Middle frontal gyrus (tissue), 1 donor: ENCODE measurements around the gene HSF4.
A peak's percentile ranks its signal among the peaks of the same experiment; 100 is the strongest.

Experiments used
- DNase-seq: peaks from one replicate; pipeline ENCODE4 v3.0.0-alpha.2; 2015; ENCODE audit warnings: low spot score; ENCODE audit errors: extremely low spot score

The HSF4 gene

DNA sequence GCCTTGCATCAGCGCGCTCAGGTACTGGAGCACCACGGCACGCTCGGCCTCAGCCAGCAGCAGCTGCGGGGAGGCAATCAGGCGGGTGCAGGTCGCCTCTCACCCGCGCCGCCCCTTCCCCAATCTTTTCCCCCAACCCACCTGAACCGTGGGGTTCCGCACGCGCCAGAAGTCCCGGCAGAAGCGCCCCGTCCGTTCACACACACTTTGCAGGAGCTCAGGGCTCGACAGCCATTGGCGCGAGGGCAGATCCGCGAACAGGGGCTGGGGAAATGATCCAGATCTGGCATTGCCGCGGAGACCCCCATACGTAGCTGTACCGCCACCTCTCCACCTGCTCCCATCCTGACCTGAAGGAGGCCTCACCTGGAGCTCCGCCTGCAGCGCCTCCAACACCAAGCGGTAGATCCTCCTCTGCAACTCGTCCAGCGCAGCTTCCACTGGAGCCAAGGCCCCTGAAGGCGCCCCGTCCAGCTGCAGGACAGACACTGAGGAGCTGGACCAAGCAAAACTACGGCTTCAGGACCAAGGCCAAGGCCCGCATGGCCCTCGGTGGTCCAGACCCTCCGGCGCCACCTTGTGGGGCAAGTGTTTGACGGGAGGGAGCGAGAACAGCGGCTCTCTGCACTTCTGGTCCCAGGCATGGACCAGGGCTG is 20.6 kb downstream of the HSF4 start:
- no peak for DNase-seq

DNA sequence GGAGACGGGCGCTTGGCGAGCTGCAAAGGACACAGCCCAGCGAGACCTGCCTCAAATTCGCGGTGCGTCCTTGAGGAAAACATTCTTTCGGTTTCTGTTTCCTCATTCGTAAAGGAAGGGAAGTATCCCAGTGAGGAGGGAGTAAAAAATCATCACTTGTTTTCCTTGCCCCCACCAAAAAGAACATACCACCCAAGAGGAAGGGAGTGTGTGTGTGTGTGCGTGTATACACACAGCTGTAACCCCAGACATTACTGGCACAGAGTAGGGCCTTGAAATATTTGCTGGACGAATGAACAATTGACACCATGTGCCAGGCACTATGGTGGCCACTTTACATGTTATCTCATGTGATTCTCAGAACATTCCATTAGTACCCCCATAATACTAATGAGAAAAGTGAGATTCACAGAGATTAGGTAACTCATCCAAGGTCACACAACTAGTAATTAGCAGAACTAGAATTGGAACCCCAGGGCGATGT is 21.1 kb downstream of the HSF4 start:
- no peak for DNase-seq

DNA sequence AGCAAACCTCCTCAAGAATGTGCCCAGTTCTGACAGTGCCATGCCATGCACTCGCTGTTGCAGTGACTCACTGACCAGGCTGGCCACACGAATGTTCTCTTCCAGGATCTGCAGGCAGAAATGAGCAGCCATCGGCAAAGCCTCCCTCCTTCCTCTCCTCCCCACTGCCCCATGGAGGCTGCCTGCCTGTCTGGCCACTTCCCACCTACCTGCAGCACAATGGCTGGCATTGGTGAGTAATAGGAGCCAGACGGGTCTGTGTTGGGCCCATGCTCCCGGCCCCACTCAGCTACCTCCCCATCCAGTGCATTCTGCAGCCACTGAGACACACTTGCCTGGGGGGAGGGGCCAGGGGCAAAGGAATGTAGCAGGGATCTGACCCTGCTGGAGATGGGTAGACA is 22.0 kb downstream of the HSF4 start:
- DNase-seq, result no peak

DNA sequence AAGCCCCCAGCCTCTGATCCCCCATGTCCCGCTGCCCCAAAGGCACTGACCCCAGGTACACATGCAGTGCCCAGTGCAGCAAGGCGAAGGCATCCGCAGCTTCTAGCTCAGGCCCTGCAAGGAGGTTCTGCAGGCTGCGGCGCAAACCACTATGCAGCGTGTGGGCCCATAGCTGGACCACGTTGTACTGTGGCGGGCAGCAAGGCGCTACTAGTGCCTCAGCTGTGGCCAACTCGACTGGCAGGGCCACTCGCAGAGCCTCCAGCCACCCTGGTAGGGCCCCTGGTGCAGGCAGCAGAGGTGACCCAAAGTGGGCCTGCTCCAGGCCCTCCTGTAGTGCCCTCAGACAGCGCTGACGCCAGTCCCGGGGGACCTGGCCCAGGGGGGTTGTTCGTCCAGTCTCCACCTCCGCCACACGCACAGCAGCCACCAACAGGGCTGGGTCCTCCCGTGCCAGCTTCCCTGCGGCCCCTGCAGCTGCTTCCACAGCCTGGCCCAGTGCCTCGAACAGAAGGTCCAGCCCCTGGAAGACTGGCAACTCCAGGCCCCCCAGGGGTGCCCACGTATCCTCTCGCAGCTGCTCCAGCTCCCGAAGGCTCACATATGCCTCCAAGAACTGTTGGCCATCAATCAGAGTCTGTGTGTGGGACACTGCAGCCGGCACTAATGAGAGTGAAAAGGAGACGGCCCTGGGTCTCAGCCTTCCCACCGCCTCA is 22.8 kb downstream of the HSF4 start:
- no peak for DNase-seq

DNA sequence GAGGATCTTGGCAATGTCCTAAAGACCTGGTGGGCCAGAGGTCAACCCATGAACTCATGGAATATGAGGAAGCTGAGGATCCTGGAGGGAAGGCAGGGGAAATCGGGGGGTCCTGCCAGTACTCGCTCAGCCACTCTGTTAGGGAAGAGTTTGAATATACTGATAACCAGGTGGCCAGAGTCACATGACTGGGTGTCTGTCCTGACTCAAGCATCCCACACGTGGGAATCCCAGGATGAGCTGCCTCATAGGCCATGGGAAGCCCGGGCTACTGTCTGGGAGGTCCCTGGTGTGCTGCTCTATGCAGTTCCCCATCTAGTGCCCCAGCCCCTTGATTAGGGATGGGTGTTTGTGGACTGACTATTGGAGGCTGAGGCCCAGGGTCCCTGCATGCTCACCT is 23.8 kb downstream of the HSF4 start:
- DNase-seq, result no peak

DNA sequence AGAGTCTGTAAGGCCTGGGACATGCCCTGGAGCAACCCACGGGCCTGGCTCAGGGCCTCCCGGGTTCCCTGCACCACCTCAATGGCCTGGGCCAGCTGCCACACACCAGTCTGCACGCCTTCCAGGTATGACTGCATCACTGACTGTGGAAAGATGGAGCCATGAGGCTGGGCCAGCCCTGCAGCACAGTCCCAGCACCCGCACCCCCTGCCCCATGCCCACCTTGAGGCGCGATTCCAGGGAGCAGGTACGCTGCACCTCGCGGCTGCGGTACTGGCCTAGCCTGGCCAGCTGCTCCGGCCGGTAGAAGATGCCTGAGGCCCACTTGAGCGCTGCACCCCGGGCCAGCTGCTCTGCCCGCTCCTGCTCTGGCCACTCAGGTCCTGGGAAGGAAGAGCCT is 24.3 kb downstream of the HSF4 start:
- DNase-seq, result no peak

DNA sequence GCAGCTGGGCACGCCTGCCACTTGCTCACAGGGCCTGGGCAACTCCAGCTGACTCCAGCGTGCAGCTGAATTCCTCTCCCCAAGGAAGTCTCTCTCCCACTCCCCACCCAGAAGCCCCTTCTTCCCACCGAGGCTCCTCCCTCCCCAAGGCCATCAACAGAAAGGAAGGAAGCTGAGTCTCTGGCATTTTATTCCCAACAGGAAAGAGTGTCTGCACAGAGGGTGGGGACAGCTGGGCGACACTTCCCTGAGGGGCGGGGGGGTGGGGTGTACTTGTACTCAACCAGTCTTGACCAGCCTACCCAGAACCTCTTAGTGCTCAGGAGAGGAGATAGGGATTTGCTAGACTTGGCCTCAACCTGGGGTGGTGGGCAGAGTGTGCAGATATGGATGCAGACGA is 25.5 kb downstream of the HSF4 start, which contains the start of gene EXOC3L1:
Gene EXOC3L1 (minus strand): TSS at position 96 of the 400 bp plus-strand sequence. CDS start 460 bp downstream, outside the sequence.
- DNase-seq, result no peak

DNA sequence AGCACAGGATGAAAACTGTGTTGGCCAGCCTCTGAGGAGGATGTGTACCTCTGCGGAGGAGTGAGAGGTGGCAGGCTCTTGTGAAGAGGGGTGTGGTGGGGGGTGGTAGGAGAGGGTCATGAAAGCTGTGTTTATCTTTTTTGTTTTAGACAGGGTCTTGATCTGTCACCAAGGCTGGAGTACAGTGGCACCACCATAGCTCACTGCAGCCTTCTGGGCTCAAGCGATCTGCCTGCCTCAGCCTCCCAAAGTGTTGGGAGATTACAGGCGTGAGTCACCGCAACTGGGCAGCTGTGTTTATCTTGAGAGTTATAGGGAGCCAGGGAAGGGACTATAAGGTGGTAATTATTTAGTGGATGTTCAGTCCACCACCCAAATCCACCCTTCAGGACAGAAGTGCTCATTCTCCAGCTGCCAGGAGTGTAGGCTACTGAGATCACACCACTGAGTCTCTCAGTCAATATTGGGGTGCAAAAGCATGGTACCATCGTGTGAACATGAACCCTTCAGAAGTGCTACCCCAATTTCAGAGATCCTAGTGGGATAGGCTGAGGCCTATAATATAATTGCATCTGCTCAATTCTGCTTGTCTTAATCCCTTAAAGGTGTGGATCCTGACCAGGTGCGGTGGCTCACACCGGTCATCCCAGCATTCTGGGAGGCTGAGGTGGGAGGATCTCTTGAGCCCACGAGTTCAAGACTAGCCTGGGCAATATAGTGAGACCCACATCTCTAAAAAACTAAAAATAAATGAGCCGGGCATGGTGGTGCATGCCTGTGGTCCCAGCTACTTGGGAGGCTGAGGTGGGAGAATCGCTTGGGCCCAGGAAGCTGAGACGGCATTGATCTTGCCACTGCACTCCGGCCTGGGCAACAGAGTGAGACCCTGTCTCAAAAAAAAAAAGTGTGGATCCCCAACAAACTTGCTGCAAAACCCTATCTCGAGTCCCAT is 26.2 kb downstream of the HSF4 start:
- DNase-seq, result no peak

DNA sequence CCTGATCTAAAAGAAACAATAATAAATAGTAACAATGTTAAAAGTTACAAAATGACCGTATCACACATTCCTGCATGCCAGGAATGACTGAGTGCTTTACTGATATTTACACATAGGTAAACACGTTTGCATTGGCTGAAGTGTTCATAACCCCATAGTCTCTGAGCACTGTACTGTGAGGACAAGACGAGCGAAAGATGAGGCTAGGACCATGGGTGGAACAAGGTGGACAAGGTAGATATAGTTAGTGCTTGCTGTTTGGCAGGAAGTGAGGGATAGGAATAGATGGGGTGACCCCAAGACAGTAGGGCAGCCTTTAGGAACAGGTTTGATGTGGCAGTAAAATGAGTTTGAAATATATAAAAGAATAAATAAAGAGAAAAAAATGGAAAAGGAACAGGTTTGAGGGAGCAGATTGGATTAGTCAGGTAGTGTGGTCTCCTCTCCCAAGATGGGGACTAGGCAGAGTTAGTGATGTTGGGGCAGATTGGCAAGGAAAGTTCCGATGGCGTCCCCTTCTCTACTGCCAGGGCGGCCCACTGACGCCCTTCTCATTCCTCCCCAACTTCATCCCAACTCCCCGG is 27.0 kb downstream of the HSF4 start:
- no peak for DNase-seq

DNA sequence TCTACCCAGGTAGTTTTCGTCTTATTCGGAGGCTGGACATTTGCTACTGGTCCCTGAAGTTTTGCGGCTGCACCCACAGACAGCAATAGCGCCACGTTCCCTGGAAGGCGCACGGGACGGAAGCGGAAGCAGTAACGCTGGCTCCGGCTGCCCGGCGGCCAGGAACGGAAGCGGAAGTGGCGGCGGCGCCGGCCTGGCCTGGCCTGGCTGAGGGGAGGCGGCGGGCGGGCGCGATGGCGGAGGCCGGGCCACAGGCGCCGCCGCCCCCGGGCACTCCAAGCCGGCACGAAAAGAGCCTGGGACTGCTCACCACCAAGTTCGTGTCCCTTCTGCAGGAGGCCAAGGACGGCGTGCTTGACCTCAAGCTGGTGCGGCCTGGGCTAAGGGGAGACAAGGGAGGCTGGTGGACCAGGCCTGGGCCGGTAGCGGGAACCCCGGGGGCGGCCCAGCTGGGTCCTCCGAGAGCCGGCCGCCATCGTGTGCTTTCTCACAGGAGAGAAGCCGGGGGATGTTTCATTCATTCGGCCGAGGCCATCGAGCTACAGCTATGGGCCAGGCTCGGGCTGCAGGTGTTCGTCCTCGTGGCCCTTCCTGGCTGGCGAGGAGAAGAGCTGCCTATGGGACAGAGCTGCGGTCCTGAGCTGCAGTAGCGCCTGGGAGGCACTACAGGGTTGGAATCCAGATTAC is 27.6 kb downstream of the HSF4 start, which contains the start of gene E2F4:
Gene E2F4 (plus strand): TSS at position 161 of the 687 bp plus-strand sequence. CDS start 73 bp downstream, at position 234.
- DNase-seq, result peak; percentile 90

DNA sequence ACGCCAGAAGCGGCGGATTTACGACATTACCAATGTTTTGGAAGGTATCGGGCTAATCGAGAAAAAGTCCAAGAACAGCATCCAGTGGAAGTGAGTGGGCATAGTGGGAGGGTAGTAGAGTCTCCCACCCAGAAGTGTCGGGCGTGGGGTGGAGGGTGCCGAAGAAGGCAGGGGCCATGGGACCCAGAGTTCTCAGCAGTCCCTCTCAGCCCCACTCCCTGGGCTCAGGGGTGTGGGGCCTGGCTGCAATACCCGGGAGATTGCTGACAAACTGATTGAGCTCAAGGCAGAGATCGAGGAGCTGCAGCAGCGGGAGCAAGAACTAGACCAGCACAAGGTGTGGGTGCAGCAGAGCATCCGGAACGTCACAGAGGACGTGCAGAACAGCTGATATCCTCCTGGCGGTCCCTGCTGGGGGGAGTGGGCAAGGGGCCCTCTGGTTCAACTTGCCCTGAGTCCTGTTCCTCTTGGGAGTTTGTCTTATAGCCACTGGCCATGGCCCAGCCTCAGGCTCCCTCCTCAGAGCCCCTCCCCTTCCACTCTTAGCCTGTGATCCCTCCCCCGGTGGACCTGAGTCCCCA is 28.3 kb downstream of the HSF4 start:
- DNase-seq, result no peak

DNA sequence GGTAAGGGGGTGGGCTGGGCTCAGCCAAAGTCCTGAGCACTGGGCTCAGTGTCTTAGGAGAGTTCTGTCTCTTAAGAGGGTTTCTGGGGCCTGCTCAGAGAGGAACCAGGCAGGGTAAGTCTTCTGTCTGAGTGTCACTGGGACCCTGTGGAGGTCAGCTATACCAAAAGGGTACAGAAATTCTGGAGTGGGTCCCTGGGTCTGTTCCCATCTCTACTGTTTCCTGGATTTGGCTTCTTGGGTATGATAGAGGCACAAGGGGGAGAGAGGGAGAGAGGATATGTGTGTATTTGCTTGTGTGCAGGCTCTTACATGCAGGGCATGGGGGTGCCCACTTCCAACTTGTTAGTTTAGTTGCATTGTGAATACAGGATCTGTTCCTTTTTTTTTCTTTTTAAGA is 29.0 kb downstream of the HSF4 start:
- no peak for DNase-seq

DNA sequence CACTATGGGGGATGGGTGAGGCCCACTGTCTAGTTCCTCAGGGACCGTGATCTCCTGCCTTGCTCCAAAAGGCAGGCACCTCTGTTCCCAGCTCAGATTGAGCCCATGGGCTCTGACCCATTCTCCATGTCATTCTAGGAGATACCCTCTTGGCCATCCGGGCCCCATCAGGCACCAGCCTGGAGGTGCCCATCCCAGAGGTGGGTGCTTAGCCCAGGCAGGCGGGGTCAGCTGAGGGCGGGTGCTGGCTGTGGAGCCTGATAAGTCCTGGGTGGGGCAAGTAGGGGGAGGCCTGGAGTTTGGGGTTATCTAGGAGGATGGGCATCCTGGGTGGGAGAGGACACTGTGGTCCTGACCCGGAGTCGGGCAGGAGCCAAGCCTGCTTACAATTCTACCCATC is 29.7 kb downstream of the HSF4 start:
- DNase-seq, result no peak

DNA sequence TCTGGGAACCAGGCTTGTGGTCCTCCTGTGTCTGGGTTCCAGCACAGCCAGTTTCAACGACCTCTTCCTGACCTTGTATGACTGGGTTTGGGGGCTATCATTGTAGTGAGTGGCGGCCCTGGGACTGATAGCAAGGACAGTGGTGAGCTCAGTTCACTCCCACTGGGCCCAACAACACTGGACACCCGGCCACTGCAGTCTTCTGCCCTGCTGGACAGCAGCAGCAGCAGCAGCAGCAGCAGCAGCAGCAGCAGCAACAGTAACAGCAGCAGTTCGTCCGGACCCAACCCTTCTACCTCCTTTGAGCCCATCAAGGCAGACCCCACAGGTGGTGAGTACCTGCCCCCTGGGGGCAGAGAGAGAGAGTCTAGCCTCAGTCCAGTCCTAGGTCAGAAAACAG is 31.1 kb downstream of the HSF4 start:
- DNase-seq, result no peak

DNA sequence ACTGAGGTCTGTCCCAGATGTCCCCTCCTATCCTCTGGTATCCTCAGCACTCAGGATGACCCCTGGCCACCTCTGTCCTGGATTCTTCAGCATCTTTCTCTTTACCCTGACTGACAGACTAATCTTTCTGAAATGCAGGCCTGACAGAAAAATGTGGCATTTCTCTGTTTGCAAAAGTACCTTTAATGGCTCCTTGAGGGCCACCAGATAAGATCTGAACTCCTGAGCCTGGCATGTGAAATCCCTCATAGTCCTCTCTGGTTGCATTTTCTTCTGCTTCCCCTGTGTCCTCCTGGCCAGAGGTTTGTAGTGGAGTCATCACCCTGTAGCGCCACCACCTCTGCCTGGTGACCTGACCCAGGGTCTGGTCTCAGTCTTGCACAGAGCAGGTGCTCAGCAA is 32.3 kb downstream of the HSF4 start:
- DNase-seq, result no peak

DNA sequence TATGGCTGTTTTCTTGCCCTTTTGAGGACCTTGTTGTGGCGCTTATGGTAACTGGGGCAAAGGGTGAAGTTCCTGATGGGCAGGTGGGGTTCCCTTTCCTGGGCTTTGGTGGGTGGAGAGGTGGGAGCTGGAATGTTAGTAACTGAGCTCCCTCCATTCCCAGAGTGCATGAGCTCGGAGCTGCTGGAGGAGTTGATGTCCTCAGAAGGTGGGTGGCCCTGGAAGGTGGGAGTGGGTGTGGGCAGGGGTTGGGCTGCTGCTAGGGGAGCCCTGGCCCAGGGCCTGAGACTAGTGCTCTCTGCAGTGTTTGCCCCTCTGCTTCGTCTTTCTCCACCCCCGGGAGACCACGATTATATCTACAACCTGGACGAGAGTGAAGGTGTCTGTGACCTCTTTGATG is 33.2 kb downstream of the HSF4 start:
- DNase-seq, result no peak

DNA sequence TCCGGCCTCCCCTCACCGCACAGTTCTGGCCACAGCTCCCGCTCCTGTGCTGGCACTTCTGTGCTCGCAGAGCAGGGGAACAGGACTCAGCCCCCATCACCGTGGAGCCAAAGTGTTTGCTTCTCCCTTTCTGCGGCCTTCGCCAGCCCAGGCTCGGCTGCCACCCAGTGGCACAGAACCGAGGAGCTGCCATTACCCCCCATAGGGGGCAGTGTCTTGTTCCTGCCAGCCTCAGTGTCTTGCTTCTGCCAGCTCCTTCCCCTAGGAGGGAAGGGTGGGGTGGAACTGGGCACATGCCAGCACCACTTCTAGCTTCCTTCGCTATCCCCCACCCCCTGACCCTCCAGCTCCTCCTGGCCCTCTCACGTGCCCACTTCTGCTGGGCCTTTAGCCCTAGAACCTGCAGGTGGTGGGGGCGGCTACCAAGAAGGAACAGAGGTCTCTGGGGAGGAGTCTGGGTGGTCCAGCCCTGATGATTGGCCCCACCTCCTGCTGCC is 33.7 kb downstream of the HSF4 start:
- DNase-seq, result peak; percentile 39

DNA sequence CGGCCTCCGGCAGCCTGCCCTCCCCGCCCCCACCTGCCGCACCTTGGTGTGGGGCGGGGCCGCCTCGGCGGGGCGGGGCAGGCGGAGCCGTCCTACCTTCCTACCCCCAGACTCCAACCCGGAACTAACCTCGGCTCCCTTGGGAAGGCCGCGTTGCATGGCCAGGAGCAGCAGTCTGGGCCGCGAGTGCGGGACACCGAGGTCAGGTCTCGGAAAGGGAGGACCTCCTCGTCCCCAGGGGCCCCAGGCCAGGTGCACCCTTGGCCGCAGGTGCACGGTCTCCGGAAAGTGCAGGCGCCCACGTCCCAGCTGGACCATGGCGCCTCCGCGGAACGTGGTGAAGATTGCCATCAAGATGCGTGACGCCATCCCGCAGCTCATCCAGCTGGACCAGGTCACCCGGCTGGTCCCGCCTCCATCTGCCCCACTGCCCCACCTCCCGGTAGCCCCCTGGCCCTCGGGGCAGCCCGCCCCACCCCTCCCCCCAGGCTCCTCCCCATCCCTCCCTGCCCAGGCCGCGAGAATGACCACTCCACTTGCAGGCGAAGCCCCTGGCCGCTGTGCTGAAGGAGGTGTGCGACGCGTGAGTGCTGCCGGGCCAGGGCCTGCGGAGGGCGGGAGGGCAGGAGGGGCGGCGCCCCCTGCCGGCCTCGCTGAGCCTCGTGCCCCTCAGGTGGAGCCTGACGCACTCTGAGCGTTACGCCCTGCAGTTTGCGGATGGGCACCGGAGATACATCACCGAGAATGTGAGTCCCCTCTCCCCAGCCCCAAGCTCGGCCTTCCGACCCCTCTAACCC is 34.7 kb downstream of the HSF4 start, which contains the start of gene ELMO3:
Gene ELMO3 (plus strand): TSS at position 121 of the 797 bp plus-strand sequence. CDS start 196 bp downstream, at position 317.
- no peak for DNase-seq

DNA sequence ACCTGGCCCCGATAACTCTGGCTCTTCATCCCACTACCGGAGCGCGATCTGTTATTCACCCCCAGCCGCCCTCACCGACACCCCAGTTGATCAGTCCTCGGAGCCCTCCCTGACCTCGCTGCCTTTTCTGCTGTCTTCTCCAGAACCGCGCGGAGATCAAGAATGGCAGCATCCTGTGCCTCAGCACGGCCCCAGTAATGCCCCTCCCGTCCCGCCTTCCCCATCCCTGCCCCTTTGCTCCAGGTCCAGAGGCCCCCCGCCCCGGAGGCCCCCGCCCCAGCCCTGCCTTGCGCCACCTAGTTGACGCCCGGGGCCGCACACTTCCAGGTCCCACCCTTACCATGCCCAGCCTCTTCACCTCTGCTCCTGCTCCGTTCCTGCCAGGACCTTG is 35.3 kb downstream of the HSF4 start:
- no peak for DNase-seq
